ES-I3 (cell line): ENCODE results near the gene CNST.

ENCODE experiments used
- H3K36me3 ChIP-seq: 2 replicates; pipeline ENCODE4 v1.6.1; 2013; ENCODE audit warnings: mild to moderate bottlenecking, low read length, control low read depth, moderate library complexity; ENCODE audit not compliant: insufficient read depth
- H3K4me1 ChIP-seq: 2 replicates; pipeline ENCODE4 v1.6.1; 2013; ENCODE audit warnings: mild to moderate bottlenecking, control low read depth, low read length; ENCODE audit not compliant: insufficient read depth
- H3K9ac ChIP-seq: 2 replicates; pipeline ENCODE4 v1.6.1; 2013; ENCODE audit warnings: low read depth, mild to moderate bottlenecking, low read length, moderate library complexity
- H3K9me3 ChIP-seq: 2 replicates; pipeline ENCODE4 v1.6.1; 2013; ENCODE audit warnings: mild to moderate bottlenecking, low read length, moderate library complexity; ENCODE audit not compliant: control insufficient read depth, insufficient read depth

Gene CNST, protein sequence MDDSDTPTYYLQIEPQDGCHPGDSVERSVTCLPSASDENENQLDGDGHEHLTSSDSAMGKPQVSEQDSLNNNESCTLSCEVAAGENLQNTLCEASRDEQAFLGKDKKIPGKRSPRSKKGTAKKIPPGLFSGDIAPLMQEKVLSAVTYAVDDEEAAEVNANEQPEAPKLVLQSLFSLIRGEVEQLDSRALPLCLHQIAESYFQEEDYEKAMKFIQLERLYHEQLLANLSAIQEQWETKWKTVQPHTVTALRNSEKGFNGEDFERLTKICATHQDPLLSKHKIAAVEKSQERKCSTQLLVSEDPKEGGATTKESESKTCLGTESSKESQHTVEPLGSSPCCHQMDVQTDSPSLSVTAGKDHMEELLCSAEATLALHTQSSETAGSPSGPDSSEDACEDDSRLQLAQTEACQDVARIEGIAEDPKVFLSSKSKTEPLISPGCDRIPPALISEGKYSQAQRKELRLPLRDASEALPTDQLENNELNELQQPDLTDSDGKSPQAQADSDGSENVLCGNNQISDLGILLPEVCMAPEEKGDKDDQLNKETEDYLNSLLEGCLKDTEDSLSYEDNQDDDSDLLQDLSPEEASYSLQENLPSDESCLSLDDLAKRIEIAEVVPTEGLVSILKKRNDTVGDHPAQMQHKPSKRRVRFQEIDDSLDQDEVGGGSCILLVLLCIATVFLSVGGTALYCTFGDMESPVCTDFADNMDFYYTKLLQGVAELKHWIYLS

DNA sequence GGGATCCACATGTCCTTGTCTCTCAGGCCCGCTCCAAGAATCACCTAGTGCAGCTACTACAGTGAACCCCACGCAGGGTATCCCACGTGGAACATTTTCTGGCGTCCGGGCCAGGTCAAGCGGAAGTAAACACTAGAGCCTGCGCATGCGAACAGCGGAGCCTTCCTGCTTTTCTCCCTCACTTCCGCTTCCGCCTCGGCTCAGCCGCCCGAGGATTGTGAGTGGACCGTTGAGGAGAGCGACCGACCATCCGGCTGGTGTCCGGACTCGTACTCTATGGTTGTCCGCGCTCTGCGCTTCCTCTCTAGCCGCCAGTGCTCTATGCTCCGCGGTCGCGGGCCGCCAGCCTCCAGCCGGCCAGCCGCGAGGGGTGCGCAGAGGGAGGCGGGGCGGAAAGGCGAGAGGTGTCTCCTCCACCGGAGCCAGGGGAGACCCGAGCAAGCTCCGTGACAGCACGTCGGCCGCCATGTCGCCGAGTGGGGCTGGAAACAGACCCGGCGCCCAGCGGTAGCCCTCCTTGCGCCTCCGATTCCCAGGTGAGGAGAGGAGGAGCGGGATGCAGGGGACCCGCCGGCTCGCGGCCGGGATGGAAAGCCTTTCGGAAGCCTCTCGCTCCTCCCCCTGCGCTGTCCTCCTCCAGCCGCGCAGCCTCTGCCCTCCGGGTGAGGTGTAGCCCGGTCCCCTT, at the start of gene CNST, which contains the start of gene TFB2M:
Gene CNST, plus strand, starts transcription at position 329 of the 685 bp plus-strand sequence. CDS start 25,107 bp downstream, outside the sequence.
Gene TFB2M, minus strand, starts transcription at position 134 of the 685 bp plus-strand sequence. Its CDS starts 123 bp downstream, at position 11.
- H3K36me3 ChIP-seq, result peaks cover 4% of the 10 kb centered on the region
- no peaks in the 10 kb centered on the region for H3K9me3 ChIP-seq
- peak within 1 kb of the TSS; percentile 85 for H3K9ac ChIP-seq
- H3K4me1 ChIP-seq, result peaks cover 4% of the 10 kb centered on the region

DNA sequence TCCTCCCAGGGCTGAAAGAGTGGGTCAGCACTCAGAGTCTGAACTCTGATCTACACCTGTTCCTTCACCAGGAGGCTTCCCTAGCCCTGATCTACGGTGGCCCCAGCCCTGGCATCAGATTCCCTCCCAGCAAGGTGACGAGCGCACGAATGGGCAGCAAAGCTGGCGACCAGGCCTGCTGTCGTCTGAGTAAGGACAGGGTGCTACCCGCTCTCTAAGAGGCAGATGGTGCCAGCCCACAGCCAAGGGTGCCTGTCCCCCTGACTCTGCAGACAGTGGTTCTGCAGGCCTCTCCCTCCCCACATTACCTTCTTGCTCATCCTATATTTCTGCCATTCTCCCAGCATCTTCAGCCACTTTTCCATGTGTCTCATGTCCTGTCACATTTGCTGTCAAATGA, 48.9 kb upstream of the CNST start:
- Histone ChIP-seq H3K9me3 (peaks cover 5% of the 10 kb centered on the region), H3K4me1 (no peaks in the 10 kb centered on the region), H3K9ac (no peak overlapping the region), H3K36me3 (no peaks in the 10 kb centered on the region)

DNA sequence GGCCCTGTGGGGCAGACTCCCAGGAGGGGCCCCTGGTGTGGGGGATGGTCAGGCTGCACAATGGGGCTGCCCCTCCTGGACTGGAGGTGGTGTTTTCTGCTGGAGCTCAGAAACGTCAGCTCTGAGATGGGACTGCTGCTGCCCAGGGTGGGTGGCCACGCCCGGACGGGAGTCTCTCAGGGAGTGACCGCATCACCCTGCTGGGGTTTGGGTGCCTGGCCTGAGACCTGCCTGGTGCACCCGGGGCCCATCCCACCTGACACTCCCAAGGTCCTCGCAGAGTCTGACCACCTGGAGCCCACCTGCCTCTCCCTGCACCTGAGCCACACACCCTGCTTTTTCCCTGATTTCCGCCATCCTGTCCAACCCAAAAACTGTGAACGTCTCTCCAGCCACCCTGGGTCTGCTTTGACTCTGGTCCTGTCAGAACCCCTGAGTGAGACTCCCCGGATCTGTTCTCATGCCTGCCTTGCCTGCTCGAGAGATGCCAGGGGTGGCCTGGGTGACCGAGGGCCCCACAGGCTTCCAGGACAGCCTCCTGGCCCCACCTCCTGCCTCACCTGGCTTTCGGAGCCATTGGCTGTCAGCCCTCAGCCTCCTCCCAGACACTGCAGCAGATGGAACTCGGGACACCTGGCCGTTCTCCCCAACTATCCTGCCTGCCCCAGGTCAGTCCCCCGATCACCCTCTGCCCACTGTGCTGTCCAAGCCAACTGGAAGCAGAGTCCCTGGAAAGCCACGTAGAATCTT, 47.6 kb upstream of the CNST start:
- no peak overlapping the region for H3K9ac ChIP-seq
- H3K4me1 ChIP-seq, result no peaks in the 10 kb centered on the region
- H3K36me3 ChIP-seq, result no peaks in the 10 kb centered on the region
- H3K9me3 ChIP-seq, result peaks cover 5% of the 10 kb centered on the region

DNA sequence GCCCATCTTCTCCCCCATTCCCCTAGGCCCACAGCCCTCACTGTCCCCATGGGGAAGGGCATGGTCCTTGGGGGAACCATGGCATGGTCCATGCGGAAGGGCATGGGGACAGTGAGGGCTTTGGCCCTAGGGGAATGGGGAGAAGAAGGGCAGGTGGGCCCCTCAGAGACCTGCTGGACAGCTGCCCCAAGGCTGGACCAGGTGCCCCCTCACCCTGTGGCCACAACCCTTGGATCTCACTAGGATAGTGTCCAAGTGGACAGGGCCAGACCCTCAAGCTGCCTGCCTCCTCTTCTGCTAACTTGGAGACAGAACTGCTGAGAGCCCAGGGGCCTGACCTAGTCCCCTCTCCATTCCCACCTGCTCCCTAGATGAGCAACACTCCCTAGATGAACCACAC, 46.7 kb upstream of the CNST start:
- Histone ChIP-seq H3K9ac (no peak overlapping the region), H3K36me3 (no peaks in the 10 kb centered on the region), H3K9me3 (no peaks in the 10 kb centered on the region), H3K4me1 (no peaks in the 10 kb centered on the region)

DNA sequence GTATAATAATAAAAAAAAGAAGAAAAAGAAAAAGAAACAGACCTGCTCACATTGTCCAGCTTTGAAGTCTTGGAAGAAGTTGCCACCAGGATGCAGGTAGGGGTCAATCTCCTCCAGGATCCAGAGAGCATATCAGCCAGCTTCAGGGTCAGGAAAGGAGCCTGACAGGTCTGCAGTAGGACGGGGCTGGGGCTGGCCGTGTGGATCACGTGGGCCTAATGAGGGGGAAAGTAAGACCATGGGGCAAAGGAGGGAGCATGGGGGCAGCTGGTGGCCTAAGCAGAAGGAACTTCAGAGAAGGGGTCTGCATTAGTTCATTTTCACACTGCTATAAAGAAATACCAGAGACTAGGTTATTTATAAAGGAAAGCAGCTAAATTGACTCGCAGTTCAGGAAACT, 39.9 kb upstream of the CNST start:
- no peaks in the 10 kb centered on the region for H3K4me1 ChIP-seq
- no peaks in the 10 kb centered on the region for H3K36me3 ChIP-seq
- peaks cover 7% of the 10 kb centered on the region for H3K9me3 ChIP-seq
- no peak overlapping the region for H3K9ac ChIP-seq

DNA sequence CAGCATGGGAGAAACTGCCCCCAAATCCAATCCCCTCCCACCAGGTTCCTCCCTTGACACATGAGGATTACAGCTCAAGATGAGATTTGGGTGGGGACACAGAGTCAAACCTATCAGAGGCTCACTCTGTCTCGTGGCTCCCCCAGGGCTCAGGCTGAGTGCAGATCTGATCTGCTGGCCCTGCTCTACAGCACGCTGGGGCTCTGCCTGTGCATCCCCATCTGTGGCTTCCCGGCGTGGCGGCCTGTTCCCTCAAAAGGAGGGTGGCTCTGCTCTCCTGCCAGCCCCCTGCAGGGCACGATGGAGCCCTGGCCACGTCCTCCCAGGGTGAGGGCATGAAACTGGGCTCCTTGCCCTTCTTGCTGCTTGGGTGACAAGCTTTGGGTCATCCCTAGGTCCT, 39.3 kb upstream of the CNST start:
- Histone ChIP-seq H3K9ac (no peak overlapping the region), H3K9me3 (peaks cover 8% of the 10 kb centered on the region), H3K4me1 (no peaks in the 10 kb centered on the region), H3K36me3 (no peaks in the 10 kb centered on the region)

DNA sequence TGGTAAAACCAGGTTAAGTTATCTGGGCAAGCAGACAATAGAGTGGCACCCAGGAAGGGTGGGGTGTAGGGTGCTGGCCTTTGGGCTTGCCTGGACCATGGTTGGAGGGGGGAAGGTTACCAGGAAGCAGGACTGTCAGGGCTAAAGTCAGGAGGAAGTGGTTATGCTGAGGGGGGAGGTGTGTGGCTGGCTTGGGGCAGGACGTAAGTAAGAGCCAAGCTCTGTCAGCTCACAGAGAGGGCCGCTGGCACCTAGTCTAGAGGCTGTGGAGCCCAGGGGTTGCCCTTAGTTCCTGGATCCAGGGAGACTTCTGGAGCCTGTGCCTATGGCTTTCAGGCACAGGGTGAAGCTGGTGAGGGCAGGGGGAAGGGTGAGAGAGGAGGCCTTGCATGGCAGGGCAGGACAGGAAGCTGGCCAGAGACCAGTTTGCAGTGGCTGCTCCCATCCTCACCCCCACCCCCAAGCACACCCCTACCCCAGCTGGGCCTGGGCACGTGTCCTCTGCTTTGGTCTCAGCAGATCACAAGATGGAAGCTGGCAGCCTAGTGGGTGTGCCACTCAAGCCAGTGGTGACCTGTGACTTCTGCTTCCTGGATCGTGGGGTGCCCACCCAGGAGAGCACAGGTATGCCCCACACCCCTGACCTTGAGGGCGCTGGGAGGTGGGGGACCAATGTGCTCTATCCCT, 38.7 kb upstream of the CNST start:
- Histone ChIP-seq H3K9ac (no peak overlapping the region), H3K4me1 (no peaks in the 10 kb centered on the region), H3K9me3 (peaks cover 9% of the 10 kb centered on the region), H3K36me3 (no peaks in the 10 kb centered on the region)

DNA sequence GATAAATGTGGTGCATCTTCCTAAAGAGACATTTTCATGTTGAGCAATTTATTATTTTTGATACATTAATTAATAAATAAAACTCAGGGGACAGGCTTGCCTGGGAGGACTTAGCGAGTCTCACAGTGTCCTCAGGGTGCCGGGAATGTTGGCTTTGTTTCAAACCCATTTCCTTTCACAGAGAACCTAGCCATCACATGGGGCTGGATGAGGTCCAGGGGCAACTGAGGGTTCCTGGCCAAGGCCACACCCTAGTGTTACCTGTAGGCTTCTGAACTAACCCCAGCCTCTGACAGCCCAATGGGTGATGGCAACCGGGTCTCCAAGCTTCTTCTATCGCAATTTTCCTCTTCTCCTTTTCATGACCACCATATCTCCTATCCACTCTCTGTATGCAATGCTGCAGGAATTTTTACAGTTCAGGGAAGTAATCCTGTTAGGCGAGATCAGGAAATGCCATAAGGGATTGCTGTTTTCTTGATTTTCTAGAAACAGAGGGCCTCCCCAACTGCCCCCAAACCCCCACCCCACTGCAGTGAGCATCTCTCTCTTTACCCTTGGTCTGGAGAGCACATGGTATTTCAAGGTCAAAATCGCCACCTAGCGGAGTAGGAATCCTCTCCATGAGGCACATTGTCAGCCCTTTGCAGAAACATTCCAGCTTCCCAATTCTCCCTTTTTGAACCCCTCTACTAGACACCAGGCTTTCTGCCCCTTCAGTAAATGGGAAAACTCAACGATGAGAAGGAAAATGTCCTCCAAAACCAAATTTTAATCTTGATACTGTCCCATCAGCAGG, 37.1 kb upstream of the CNST start:
- Histone ChIP-seq H3K9me3 (peaks cover 12% of the 10 kb centered on the region), H3K9ac (no peak overlapping the region), H3K4me1 (no peaks in the 10 kb centered on the region), H3K36me3 (no peaks in the 10 kb centered on the region)

DNA sequence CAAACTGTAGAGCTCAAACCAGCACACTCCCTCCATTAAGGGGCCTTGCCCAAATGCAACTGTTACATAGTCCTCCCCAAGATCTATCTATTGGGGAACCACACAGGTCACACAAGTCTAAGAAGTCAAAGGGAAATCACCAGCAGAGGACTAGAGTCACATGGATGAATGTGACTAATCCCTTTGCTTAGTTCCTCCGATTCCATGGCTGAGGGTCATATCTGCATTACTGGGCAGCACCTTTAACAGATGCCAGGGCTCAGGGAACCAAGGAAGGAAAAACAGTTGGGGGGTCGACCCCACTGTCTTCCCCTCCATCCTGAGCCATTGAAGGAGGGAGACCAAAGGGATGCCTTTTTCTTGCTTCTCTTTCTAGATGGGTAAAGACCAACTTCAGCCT, 35.8 kb upstream of the CNST start:
- Histone ChIP-seq H3K4me1 (no peaks in the 10 kb centered on the region), H3K9ac (no peak overlapping the region), H3K9me3 (peaks cover 12% of the 10 kb centered on the region), H3K36me3 (no peaks in the 10 kb centered on the region)

DNA sequence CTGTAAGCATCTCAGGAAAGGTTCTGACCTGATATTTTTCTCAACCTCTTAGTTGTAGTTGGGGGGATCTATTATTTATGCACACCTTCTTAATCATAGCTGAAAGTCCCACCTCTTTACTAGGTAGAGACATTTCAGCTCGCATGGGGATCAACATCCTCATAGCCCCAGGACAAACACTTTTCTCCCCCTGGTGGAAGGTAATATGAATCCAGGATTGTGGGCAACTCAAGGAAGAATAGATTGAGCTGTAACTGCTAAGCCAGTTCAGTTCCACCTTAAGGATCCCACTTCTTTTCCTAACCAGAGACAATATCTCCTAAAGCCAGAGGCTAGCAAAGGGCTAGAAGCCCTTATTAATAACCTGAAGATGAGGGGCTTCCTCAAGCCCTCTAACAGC, 33.7 kb upstream of the CNST start:
- H3K4me1 ChIP-seq, result no peaks in the 10 kb centered on the region
- no peaks in the 10 kb centered on the region for H3K36me3 ChIP-seq
- no peak overlapping the region for H3K9ac ChIP-seq
- H3K9me3 ChIP-seq, result peaks cover 12% of the 10 kb centered on the region

DNA sequence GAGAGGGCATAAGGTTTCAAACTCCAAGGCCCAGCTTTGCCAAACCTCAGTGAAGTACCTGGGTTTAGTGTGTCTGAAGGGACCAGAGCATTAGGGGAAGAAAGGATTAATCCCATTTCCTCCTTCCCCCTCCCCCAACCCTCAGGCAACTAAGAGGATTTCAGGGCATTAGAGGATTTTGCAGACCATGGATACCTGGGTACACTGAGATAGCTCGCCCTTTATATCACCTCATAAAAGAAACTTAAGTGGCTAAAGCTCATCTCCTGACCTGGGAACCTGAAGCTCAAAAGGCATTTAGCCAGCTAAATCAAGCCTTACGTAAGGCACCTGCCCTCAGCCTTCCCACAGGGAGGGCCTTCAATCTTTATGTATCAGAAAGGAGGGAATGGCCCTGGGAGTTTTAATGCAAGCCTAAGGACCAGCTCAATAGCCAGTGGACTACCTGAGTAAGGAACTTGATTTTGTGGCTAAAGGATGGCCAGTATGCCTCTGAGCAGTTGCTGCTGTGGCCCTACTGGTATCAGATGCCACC, 32.8 kb upstream of the CNST start:
- Histone ChIP-seq H3K4me1 (no peaks in the 10 kb centered on the region), H3K9me3 (peaks cover 12% of the 10 kb centered on the region), H3K9ac (no peak overlapping the region), H3K36me3 (no peaks in the 10 kb centered on the region)

DNA sequence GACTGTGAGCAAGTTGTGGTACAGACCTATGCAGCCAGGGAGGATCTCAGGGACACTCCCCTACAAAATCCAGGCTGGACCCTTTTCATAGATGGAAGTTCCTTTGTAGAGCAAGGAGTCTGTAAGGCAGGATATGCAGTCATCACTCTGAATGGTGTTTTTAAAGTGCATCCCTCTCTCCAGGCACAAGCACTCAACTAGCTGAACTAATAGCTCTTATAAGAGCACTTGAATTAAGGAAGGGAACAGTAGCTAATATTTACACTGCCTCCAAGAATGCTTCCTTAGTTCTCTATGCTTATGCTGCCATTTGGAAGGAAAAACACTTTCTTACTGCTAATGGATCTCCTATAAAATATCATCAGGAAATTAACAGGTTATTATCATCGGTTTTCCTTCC, 32.1 kb upstream of the CNST start:
- H3K9ac ChIP-seq, result no peak overlapping the region
- H3K36me3 ChIP-seq, result no peaks in the 10 kb centered on the region
- peaks cover 12% of the 10 kb centered on the region for H3K9me3 ChIP-seq
- no peaks in the 10 kb centered on the region for H3K4me1 ChIP-seq

DNA sequence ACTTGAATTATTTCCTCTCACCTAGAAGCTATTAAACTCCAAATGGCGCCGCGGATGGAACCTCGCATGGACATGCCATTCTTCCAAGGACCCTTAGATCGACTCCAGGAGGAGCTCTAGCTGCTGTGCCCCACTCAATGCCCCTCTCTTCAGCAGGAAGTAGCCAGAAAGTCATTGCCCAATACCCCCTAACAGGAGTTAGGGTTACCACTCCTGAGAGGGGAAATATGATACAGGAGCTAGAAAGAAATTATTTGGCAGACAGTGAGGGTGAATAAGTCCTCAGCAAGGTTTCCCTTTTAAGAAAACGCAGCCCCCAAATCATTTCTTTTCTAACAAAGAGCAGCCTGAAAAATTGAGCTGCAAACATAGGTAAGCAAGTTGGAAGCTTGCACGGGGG, 28.8 kb upstream of the CNST start:
- Histone ChIP-seq H3K36me3 (peaks cover 7% of the 10 kb centered on the region; the same call in 1 of the 2 replicates), H3K9me3 (peaks cover 4% of the 10 kb centered on the region), H3K9ac (no peak overlapping the region), H3K4me1 (no peaks in the 10 kb centered on the region)
